Measurements from ENCODE around the gene CRTC3. TPM values are rescaled to one million over a fixed set of nuclear protein-coding genes. Genes with fewer than 3 reads are reported as not detected.
"Not testable (repeated sequence)": the region's sequence is repeated elsewhere in the genome, so short reads cannot be mapped to it uniquely, and the experiment has no call there.

Gene CRTC3
- total and polyA plus RNA-seq, 4 donors = 5.1 to 16.8 (median 7.6) TPM

DNA sequence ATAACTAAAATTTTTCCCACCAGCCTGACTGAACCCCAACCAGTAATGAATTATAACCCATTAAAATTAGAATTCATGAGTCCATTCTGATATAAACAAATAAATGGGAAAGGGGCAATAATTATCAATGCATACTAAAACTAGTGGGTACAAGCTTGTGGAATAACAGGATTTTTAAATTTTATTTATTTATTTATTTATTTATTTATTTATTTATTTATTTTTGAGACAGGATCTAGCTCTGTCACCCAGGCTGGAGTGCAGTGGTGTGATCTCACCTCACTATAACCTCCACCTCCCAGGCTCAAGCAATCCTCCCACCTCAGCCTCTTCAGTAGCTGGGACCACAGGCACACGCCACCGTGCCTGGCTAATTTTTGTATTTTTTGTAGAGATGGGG, 15.8 kb upstream of the CRTC3 start:
- H3K27ac ChIP-seq (ENCODE audit: low read depth in 1 of 2, low read length in 2 of 2); H3K36me3 ChIP-seq (ENCODE audit: control insufficient read depth in 4 of 4, insufficient read depth in 3 of 4, low read depth in 1 of 4, low read length in 3 of 4); DNase-seq (ENCODE audit: low spot score); H3K9ac ChIP-seq (ENCODE audit: low read depth in 1 of 2, low read length in 2 of 2); H3K4me1 ChIP-seq (ENCODE audit: control insufficient read depth in 4 of 4, insufficient read depth in 4 of 4, low read length in 3 of 4); H3K4me3 ChIP-seq (ENCODE audit: low read depth in 1 of 3, low read length in 3 of 3); H3K9me3 ChIP-seq (ENCODE audit: control insufficient read depth in 4 of 4, low read length in 3 of 4); H3K27me3 ChIP-seq (ENCODE audit: control insufficient read depth in 4 of 4, insufficient read depth in 4 of 4, low read length in 3 of 4): not testable (repeated sequence)
- WGBS = 46% methylated on average over 2 of the region's 2 CpGs

DNA sequence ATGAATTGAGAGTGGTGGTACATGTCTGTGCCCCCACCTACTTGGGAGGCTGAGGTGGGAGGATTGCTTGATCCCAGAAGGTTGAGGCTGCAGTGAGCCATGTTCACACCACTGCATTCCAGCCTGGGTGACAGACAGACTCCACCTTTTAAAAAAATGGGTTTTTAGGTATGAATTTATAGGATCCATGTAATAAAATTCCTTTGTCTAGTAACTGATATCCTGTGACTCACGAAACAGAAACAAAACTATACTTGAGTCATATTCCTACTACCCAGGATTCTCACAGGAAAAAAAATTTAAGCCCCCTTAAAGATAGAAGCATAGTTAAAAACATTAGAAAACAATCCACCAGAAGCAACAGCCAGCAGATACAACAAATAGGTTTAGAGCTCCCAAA, 10.0 kb upstream of the CRTC3 start:
- no peak overlapping the region for H3K4me3 ChIP-seq (ENCODE audit: low read depth in 1 of 3, low read length in 3 of 3)
- no peak overlapping the region for H3K27ac ChIP-seq (ENCODE audit: low read depth in 1 of 2, low read length in 2 of 2)
- H3K36me3 ChIP-seq (ENCODE audit: control insufficient read depth in 4 of 4, insufficient read depth in 3 of 4, low read depth in 1 of 4, low read length in 3 of 4) = no peaks in the 10 kb centered on the region
- TF ChIP-seq RXRA (IDR thresholded peaks at IDR 0.05) (no peak), HNF4A (conservative IDR thresholded peaks at IDR 0.05) (no peak), RAD21 (IDR thresholded peaks at IDR 0.05) (no peak), YY1 (IDR thresholded peaks at IDR 0.05) (no peak), HNF4G (IDR thresholded peaks at IDR 0.05) (no peak), FOXA2 (IDR thresholded peaks at IDR 0.05) (no peak), EGR1 (IDR thresholded peaks at IDR 0.05; ENCODE audit: low read depth in 2 of 2) (no peak), SP1 (IDR thresholded peaks at IDR 0.05) (no peak), FOXA1 (IDR thresholded peaks at IDR 0.05) (no peak), GABPA (IDR thresholded peaks at IDR 0.05 in 1 of 2, conservative IDR thresholded peaks at IDR 0.05 in 1 of 2) (no peak), NR2F2 (IDR thresholded peaks at IDR 0.05) (no peak), TAF1 (conservative IDR thresholded peaks at IDR 0.05) (no peak), JUND (IDR thresholded peaks at IDR 0.05) (no peak)
- TF ChIP-seq, protein P1, sequence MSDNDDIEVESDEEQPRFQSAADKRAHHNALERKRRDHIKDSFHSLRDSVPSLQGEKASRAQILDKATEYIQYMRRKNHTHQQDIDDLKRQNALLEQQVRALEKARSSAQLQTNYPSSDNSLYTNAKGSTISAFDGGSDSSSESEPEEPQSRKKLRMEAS (IDR thresholded peaks at IDR 0.05) = no peak
- TF ChIP-seq, protein P2, sequence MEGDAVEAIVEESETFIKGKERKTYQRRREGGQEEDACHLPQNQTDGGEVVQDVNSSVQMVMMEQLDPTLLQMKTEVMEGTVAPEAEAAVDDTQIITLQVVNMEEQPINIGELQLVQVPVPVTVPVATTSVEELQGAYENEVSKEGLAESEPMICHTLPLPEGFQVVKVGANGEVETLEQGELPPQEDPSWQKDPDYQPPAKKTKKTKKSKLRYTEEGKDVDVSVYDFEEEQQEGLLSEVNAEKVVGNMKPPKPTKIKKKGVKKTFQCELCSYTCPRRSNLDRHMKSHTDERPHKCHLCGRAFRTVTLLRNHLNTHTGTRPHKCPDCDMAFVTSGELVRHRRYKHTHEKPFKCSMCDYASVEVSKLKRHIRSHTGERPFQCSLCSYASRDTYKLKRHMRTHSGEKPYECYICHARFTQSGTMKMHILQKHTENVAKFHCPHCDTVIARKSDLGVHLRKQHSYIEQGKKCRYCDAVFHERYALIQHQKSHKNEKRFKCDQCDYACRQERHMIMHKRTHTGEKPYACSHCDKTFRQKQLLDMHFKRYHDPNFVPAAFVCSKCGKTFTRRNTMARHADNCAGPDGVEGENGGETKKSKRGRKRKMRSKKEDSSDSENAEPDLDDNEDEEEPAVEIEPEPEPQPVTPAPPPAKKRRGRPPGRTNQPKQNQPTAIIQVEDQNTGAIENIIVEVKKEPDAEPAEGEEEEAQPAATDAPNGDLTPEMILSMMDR (IDR thresholded peaks at IDR 0.05; ENCODE audit: low read depth, low read length, missing input control) = no peak
- TF ChIP-seq, protein P3, sequence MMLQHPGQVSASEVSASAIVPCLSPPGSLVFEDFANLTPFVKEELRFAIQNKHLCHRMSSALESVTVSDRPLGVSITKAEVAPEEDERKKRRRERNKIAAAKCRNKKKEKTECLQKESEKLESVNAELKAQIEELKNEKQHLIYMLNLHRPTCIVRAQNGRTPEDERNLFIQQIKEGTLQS (IDR thresholded peaks at IDR 0.05) = no peak
- TF ChIP-seq, protein P4, sequence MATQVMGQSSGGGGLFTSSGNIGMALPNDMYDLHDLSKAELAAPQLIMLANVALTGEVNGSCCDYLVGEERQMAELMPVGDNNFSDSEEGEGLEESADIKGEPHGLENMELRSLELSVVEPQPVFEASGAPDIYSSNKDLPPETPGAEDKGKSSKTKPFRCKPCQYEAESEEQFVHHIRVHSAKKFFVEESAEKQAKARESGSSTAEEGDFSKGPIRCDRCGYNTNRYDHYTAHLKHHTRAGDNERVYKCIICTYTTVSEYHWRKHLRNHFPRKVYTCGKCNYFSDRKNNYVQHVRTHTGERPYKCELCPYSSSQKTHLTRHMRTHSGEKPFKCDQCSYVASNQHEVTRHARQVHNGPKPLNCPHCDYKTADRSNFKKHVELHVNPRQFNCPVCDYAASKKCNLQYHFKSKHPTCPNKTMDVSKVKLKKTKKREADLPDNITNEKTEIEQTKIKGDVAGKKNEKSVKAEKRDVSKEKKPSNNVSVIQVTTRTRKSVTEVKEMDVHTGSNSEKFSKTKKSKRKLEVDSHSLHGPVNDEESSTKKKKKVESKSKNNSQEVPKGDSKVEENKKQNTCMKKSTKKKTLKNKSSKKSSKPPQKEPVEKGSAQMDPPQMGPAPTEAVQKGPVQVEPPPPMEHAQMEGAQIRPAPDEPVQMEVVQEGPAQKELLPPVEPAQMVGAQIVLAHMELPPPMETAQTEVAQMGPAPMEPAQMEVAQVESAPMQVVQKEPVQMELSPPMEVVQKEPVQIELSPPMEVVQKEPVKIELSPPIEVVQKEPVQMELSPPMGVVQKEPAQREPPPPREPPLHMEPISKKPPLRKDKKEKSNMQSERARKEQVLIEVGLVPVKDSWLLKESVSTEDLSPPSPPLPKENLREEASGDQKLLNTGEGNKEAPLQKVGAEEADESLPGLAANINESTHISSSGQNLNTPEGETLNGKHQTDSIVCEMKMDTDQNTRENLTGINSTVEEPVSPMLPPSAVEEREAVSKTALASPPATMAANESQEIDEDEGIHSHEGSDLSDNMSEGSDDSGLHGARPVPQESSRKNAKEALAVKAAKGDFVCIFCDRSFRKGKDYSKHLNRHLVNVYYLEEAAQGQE (IDR thresholded peaks at IDR 0.05) = no peak
- TF ChIP-seq, protein P5, sequence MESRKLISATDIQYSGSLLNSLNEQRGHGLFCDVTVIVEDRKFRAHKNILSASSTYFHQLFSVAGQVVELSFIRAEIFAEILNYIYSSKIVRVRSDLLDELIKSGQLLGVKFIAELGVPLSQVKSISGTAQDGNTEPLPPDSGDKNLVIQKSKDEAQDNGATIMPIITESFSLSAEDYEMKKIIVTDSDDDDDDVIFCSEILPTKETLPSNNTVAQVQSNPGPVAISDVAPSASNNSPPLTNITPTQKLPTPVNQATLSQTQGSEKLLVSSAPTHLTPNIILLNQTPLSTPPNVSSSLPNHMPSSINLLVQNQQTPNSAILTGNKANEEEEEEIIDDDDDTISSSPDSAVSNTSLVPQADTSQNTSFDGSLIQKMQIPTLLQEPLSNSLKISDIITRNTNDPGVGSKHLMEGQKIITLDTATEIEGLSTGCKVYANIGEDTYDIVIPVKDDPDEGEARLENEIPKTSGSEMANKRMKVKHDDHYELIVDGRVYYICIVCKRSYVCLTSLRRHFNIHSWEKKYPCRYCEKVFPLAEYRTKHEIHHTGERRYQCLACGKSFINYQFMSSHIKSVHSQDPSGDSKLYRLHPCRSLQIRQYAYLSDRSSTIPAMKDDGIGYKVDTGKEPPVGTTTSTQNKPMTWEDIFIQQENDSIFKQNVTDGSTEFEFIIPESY (IDR thresholded peaks at IDR 0.05) = no peak
- DNase-seq (ENCODE audit: low spot score) = no peak
- H3K4me1 ChIP-seq (ENCODE audit: control insufficient read depth in 4 of 4, insufficient read depth in 4 of 4, low read length in 3 of 4) = no peaks in the 10 kb centered on the region
- WGBS = 81% methylated on average over 1 of the region's 1 CpG
- no peaks in the 10 kb centered on the region for H3K27me3 ChIP-seq (ENCODE audit: control insufficient read depth in 4 of 4, insufficient read depth in 4 of 4, low read length in 3 of 4)
- no peaks in the 10 kb centered on the region for H3K9me3 ChIP-seq (ENCODE audit: control insufficient read depth in 4 of 4, low read length in 3 of 4)
- H3K9ac ChIP-seq (ENCODE audit: low read depth in 1 of 2, low read length in 2 of 2) = no peak overlapping the region
